ENCODE measurements around the gene ZNF496. TPM values are rescaled to one million over a fixed set of nuclear protein-coding genes. Genes with fewer than 3 reads are reported as not detected.

The ZNF496 gene
- total and polyA plus RNA-seq, 7 experiments from 2014 or later: 9.2 to 25.1 (median 10.5) TPM

DNA sequence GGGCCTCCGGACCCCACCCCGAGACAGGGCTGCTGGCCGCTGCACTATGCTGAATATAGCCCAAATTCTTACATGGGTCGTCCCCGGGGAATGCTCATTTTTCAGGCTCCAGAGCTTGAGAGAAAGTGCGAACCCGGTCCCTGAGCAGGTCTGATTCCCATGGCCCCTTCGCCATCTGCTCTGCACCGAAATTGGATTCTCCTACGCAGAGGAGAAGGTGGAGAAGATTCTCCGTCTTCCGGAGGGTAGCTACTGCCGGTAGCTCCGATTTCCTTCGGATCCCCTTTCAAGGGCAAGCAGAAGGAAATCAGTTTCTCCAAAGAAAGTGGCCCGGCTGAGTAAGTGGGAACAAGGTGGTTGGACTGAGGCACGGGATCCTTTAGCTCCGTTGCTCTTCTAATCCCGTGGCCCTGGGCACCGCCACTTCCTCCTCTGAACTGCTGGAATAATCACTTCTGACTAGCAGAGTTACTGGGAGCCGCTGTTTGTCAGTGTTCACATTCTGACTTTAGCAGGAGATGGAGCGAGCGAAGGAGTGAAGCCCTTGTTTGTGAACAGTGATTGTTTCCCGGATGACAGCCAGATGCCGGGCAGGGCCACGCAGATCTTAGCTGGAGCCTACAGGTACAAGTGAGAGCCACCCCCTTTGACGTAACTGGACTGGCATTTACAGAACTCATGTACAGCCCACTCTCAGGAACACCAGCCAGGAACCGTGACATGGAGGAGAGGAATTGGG, 1.1 kb upstream of the ZNF496 start:
- ChIA-PET CTCF (interaction anchor here (0.7 kb wide), 1 partner anchor 58 kb away, joined by 3 read pairs; no protein-coding TSS in a partner anchor), POLR2A (interaction anchor here (0.8 to 1.6 kb wide), 3 partner anchors 8 to 57 kb away, joined by 4 to 6 read pairs (median 4); no protein-coding TSS in a partner anchor)
- H3K4me1 ChIP-seq (ENCODE audit: control insufficient read depth in 2 of 2, insufficient read depth in 2 of 2, low read length in 2 of 2): peaks cover 6 to 14% of the 10 kb centered on the region in 2 donors
- peaks cover 10 to 36% (median 22%) of the 10 kb centered on the region in 7 donors for H3K4me1 Mint-ChIP-seq
- H3K27ac Mint-ChIP-seq: peak overlapping the region in 7 of 9 donors; percentile 29 to 85 (median 57)
- H3K27me3 ChIP-seq (ENCODE audit: control insufficient read depth in 2 of 2, insufficient read depth in 2 of 2, low read length in 2 of 2): no peaks in the 10 kb centered on the region
- peaks cover 0 to 8% (median 4%) of the 10 kb centered on the region in 5 donors for H3K36me3 Mint-ChIP-seq
- H3K9me3 Mint-ChIP-seq: peaks cover 0 to 1% (median 0%) of the 10 kb centered on the region in 11 donors
- H3K4me3 ChIP-seq (ENCODE audit: low read length): peak overlapping the region; percentile 52
- ATAC-seq: no peak
- H3K9me3 ChIP-seq (ENCODE audit: control insufficient read depth in 2 of 3, low read length in 3 of 3): no peaks in the 10 kb centered on the region
- DNase-seq: no peak
- peak overlapping the region; percentile 72 for H3K27ac ChIP-seq (ENCODE audit: low read depth, low read length)
- peak overlapping the region; percentile 62 to 99 (median 80) for H3K4me3 Mint-ChIP-seq
- H3K36me3 ChIP-seq (ENCODE audit: control insufficient read depth in 2 of 3, insufficient read depth in 3 of 3, low read length in 3 of 3): no peaks in the 10 kb centered on the region
- no peaks in the 10 kb centered on the region for H3K27me3 Mint-ChIP-seq
- intact Hi-C loops (cut with micrococcal nuclease): loop anchor here in 1 of 2 donors (5.0 to 10.0 kb wide), 2 partner anchors 255 to 768 kb away; partner anchors contain the start of genes CNST, TFB2M and ZNF670

DNA sequence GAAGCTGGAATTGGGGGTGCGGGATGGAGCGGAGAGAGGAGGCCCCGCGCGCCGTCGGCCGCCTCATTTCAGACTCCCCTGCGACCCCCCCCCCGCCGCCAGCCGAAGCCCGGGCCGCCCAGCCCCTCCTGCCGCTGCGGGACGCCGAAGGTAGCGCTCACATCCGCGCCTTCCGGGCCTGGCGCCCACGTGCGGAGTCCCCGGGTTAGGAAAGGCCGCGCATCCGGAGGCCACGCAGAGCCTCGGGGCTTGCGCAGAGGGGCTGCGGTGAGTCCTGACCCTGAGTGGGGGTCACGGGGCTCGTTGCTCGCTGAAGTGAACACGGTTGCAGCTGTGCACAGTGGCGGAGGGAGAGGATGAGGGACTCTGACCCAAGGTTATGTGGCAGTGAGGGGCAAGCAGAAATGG, 552 bp upstream of the ZNF496 start:
- H3K4me3 Mint-ChIP-seq: peak overlapping the region; percentile 35 to 99 (median 80)
- H3K9me3 ChIP-seq (ENCODE audit: control insufficient read depth in 2 of 3, low read length in 3 of 3): no peaks in the 10 kb centered on the region
- ChIA-PET POLR2A (interaction anchor here (1.0 to 1.6 kb wide), 2 partner anchors 7 to 14 kb away, joined by 4 to 6 read pairs; no protein-coding TSS in a partner anchor), CTCF (no interaction called here)
- H3K4me1 ChIP-seq (ENCODE audit: control insufficient read depth in 2 of 2, insufficient read depth in 2 of 2, low read length in 2 of 2): peaks cover 6 to 14% of the 10 kb centered on the region in 2 donors
- H3K4me3 ChIP-seq (ENCODE audit: low read length): peak overlapping the region; percentile 52
- H3K27ac Mint-ChIP-seq: peak overlapping the region in 7 of 9 donors; percentile 20 to 85 (median 57)
- H3K4me1 Mint-ChIP-seq: peaks cover 10 to 37% (median 23%) of the 10 kb centered on the region in 7 donors
- H3K36me3 ChIP-seq (ENCODE audit: control insufficient read depth in 2 of 3, insufficient read depth in 3 of 3, low read length in 3 of 3): no peaks in the 10 kb centered on the region
- intact Hi-C loops (cut with micrococcal nuclease): loop anchor here in 1 of 2 donors (5.0 to 10.0 kb wide), 2 partner anchors 255 to 767 kb away; partner anchors contain the start of genes CNST, TFB2M and ZNF670
- H3K27me3 ChIP-seq (ENCODE audit: control insufficient read depth in 2 of 2, insufficient read depth in 2 of 2, low read length in 2 of 2): no peaks in the 10 kb centered on the region
- no peaks in the 10 kb centered on the region for H3K27me3 Mint-ChIP-seq
- peaks cover 0 to 10% (median 5%) of the 10 kb centered on the region in 5 donors for H3K36me3 Mint-ChIP-seq
- peak overlapping the region; percentile 72 for H3K27ac ChIP-seq (ENCODE audit: low read depth, low read length)
- peaks cover 0 to 1% (median 0%) of the 10 kb centered on the region in 11 donors for H3K9me3 Mint-ChIP-seq
- DNase-seq (peak; percentile 25 to 66 (median 48)), ATAC-seq (peak; percentile 57)

DNA sequence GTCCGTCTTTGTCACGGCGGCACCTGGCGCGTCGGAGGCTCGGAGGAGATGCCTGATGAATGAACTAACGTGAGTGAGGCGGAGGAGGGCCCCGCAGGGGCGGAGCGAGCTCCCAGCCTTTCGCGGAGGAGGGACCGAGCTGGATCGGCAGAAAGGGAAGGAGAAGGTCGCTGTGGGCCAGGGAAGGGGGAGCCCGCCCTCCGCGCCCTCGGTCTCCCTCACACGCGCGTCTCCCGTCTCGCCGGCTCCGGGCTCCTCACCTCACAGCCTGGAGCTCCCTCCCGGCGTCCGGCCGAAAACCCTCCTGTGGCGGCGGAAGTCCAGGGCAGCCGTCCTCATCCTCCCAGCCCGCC, 519 bp downstream of the ZNF496 start:
- Mint-ChIP-seq H3K4me1 (peaks cover 15 to 46% (median 31%) of the 10 kb centered on the region in 7 donors), H3K36me3 (peaks cover 0 to 10% (median 5%) of the 10 kb centered on the region in 5 donors), H3K9me3 (peaks cover 0 to 1% (median 0%) of the 10 kb centered on the region in 11 donors), H3K27me3 (no peaks in the 10 kb centered on the region), H3K27ac (peak overlapping the region in 8 of 9 donors; percentile 76 to 92 (median 86)), H3K4me3 (peak overlapping the region; percentile 91 to 99 (median 94))
- peak; percentile 46 to 77 (median 67) for DNase-seq
- CTCF ChIA-PET: interaction anchor here (1.6 kb wide), 1 partner anchor 59 kb away, joined by 6 read pairs; no protein-coding TSS in a partner anchor
- ATAC-seq: peak; percentile 76
- Histone ChIP-seq H3K27ac (ENCODE audit: low read depth, low read length) (peak overlapping the region; percentile 72), H3K4me1 (ENCODE audit: control insufficient read depth in 2 of 2, insufficient read depth in 2 of 2, low read length in 2 of 2) (peaks cover 6 to 14% of the 10 kb centered on the region in 2 donors), H3K27me3 (ENCODE audit: control insufficient read depth in 2 of 2, insufficient read depth in 2 of 2, low read length in 2 of 2) (no peaks in the 10 kb centered on the region), H3K4me3 (ENCODE audit: low read length) (peak overlapping the region; percentile 64), H3K36me3 (ENCODE audit: control insufficient read depth in 2 of 3, insufficient read depth in 3 of 3, low read length in 3 of 3) (no peaks in the 10 kb centered on the region), H3K9me3 (ENCODE audit: control insufficient read depth in 2 of 3, low read length in 3 of 3) (no peaks in the 10 kb centered on the region)
- POLR2A ChIA-PET: interaction anchor here (0.6 to 1.3 kb wide), 7 partner anchors 11 to 401 kb away, joined by 3 to 7 read pairs (median 4); partner anchors contain the start of genes NLRP3 and ZNF669
- intact Hi-C loops (cut with micrococcal nuclease): loop anchor here (1.0 to 10.0 kb wide), 7 partner anchors 41 to 766 kb away; partner anchors contain the start of genes ZNF669 (in 2 of the 2), AHCTF1 (in 1 of the 2), CNST (in 1 of the 2) and TFB2M (in 1 of the 2)

- Histone ChIP-seq H3K27me3 (ENCODE audit: control insufficient read depth in 2 of 2, insufficient read depth in 2 of 2, low read length in 2 of 2) (no peaks in the 10 kb centered on the region), H3K9me3 (ENCODE audit: control insufficient read depth in 2 of 3, low read length in 3 of 3) (no peaks in the 10 kb centered on the region), H3K4me1 (ENCODE audit: control insufficient read depth in 2 of 2, insufficient read depth in 2 of 2, low read length in 2 of 2) (peaks cover 6 to 14% of the 10 kb centered on the region in 2 donors), H3K27ac (ENCODE audit: low read depth, low read length) (peak overlapping the region; percentile 72), H3K4me3 (ENCODE audit: low read length) (peak overlapping the region; percentile 64), H3K36me3 (ENCODE audit: control insufficient read depth in 2 of 3, insufficient read depth in 3 of 3, low read length in 3 of 3) (no peaks in the 10 kb centered on the region)
- peak overlapping the region; percentile 91 to 99 (median 94) for H3K4me3 Mint-ChIP-seq
- no peaks in the 10 kb centered on the region for H3K27me3 Mint-ChIP-seq
- DNase-seq (peak in 1 of 9 donors; percentile 9), ATAC-seq (no peak)
- H3K4me1 Mint-ChIP-seq: peaks cover 15 to 47% (median 32%) of the 10 kb centered on the region in 7 donors
- H3K9me3 Mint-ChIP-seq: peaks cover 0 to 1% (median 0%) of the 10 kb centered on the region in 11 donors
- peak overlapping the region in 8 of 9 donors; percentile 76 to 92 (median 86) for H3K27ac Mint-ChIP-seq
- intact Hi-C loops (cut with micrococcal nuclease): loop anchor here (1.0 to 10.0 kb wide), 7 partner anchors 42 to 766 kb away; partner anchors contain the start of genes ZNF669 (in 2 of the 2), AHCTF1 (in 1 of the 2), CNST (in 1 of the 2) and TFB2M (in 1 of the 2)
- ChIA-PET CTCF (interaction anchor here (1.6 kb wide), 1 partner anchor 60 kb away, joined by 6 read pairs; no protein-coding TSS in a partner anchor), POLR2A (interaction anchor here (0.6 to 1.3 kb wide), 8 partner anchors 11 to 401 kb away, joined by 3 to 7 read pairs (median 4); partner anchors contain the start of genes NLRP3 and ZNF669)
- H3K36me3 Mint-ChIP-seq: peaks cover 0 to 10% (median 5%) of the 10 kb centered on the region in 5 donors
These were observed 1.0 kb downstream of the ZNF496 start for GRCh38 chr1:247330548-247331171.

- DNase-seq (no peak), ATAC-seq (no peak)
- Histone ChIP-seq H3K9me3 (ENCODE audit: control insufficient read depth in 2 of 3, low read length in 3 of 3) (no peaks in the 10 kb centered on the region), H3K27me3 (ENCODE audit: control insufficient read depth in 2 of 2, insufficient read depth in 2 of 2, low read length in 2 of 2) (no peaks in the 10 kb centered on the region), H3K36me3 (ENCODE audit: control insufficient read depth in 2 of 3, insufficient read depth in 3 of 3, low read length in 3 of 3) (no peaks in the 10 kb centered on the region), H3K4me1 (ENCODE audit: control insufficient read depth in 2 of 2, insufficient read depth in 2 of 2, low read length in 2 of 2) (peaks cover 6 to 14% of the 10 kb centered on the region in 2 donors), H3K27ac (ENCODE audit: low read depth, low read length) (no peak overlapping the region), H3K4me3 (ENCODE audit: low read length) (no peak overlapping the region)
- peak overlapping the region in 4 of 10 donors; percentile 67 to 99 (median 84) for H3K4me3 Mint-ChIP-seq
- H3K36me3 Mint-ChIP-seq: peaks cover 0 to 14% (median 5%) of the 10 kb centered on the region in 5 donors
- ChIA-PET POLR2A (interaction anchor here (1.2 kb wide), 1 partner anchor 16 kb away, joined by 3 read pairs; no protein-coding TSS in a partner anchor), CTCF (no interaction called here)
- H3K4me1 Mint-ChIP-seq: peaks cover 11 to 42% (median 32%) of the 10 kb centered on the region in 7 donors
- H3K27ac Mint-ChIP-seq: peak overlapping the region in 2 of 9 donors; percentile 22 to 70
- H3K9me3 Mint-ChIP-seq: no peaks in the 10 kb centered on the region
- intact Hi-C loops (cut with micrococcal nuclease): loop anchor here in 1 of 2 donors (5.0 kb wide), 1 partner anchor 157 kb away; the partner anchor contains the start of gene ZNF124
- H3K27me3 Mint-ChIP-seq: no peaks in the 10 kb centered on the region
These were observed 2.5 kb downstream of the ZNF496 start for GRCh38 chr1:247329097-247329617.
